Measurements from ENCODE around the gene GUK1. TPM values are rescaled to one million over a fixed set of nuclear protein-coding genes. Genes with fewer than 3 reads are reported as not detected.

Gene GUK1
- total and polyA plus RNA-seq, 2 experiments from 2014 or later: 87.5 to 121 TPM

DNA sequence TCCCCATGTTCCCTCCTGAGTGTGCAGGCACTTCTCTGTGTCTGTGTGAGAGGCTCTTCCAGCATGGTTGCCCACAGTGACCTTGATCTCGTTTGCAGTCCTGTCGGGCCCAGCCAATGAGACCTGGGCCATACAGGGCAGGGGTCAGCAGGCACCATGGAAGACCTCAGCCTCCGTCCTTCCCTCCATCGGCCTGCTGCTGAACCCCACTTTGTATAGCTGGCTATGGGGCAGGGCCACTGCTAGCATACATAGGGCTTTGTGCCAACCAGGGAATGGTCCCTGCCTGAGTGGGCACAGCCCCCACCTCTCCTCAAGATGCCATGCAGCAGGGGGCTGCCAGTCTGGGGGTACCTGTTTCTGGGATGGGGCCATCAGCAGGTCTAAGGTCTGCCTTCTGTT lies 40.7 kb upstream of the GUK1 start (continued):
- TF ChIP-seq, protein P1, sequence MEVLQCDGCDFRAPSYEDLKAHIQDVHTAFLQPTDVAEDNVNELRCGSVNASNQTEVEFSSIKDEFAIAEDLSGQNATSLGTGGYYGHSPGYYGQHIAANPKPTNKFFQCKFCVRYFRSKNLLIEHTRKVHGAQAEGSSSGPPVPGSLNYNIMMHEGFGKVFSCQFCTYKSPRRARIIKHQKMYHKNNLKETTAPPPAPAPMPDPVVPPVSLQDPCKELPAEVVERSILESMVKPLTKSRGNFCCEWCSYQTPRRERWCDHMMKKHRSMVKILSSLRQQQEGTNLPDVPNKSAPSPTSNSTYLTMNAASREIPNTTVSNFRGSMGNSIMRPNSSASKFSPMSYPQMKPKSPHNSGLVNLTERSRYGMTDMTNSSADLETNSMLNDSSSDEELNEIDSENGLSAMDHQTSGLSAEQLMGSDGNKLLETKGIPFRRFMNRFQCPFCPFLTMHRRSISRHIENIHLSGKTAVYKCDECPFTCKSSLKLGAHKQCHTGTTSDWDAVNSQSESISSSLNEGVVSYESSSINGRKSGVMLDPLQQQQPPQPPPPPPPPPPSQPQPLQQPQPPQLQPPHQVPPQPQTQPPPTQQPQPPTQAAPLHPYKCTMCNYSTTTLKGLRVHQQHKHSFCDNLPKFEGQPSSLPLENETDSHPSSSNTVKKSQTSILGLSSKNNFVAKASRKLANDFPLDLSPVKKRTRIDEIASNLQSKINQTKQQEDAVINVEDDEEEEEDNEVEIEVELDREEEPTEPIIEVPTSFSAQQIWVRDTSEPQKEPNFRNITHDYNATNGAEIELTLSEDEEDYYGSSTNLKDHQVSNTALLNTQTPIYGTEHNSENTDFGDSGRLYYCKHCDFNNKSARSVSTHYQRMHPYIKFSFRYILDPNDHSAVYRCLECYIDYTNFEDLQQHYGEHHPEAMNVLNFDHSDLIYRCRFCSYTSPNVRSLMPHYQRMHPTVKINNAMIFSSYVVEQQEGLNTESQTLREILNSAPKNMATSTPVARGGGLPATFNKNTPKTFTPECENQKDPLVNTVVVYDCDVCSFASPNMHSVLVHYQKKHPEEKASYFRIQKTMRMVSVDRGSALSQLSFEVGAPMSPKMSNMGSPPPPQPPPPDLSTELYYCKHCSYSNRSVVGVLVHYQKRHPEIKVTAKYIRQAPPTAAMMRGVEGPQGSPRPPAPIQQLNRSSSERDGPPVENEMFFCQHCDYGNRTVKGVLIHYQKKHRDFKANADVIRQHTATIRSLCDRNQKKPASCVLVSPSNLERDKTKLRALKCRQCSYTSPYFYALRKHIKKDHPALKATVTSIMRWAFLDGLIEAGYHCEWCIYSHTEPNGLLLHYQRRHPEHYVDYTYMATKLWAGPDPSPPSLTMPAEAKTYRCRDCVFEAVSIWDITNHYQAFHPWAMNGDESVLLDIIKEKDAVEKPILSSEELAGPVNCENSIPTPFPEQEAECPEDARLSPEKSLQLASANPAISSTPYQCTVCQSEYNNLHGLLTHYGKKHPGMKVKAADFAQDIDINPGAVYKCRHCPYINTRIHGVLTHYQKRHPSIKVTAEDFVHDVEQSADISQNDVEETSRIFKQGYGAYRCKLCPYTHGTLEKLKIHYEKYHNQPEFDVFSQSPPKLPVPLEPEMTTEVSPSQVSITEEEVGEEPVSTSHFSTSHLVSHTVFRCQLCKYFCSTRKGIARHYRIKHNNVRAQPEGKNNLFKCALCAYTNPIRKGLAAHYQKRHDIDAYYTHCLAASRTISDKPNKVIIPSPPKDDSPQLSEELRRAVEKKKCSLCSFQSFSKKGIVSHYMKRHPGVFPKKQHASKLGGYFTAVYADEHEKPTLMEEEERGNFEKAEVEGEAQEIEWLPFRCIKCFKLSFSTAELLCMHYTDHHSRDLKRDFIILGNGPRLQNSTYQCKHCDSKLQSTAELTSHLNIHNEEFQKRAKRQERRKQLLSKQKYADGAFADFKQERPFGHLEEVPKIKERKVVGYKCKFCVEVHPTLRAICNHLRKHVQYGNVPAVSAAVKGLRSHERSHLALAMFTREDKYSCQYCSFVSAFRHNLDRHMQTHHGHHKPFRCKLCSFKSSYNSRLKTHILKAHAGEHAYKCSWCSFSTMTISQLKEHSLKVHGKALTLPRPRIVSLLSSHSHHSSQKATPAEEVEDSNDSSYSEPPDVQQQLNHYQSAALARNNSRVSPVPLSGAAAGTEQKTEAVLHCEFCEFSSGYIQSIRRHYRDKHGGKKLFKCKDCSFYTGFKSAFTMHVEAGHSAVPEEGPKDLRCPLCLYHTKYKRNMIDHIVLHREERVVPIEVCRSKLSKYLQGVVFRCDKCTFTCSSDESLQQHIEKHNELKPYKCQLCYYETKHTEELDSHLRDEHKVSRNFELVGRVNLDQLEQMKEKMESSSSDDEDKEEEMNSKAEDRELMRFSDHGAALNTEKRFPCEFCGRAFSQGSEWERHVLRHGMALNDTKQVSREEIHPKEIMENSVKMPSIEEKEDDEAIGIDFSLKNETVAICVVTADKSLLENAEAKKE (CRISPR knock-in tag; IDR thresholded peaks at IDR 0.05): no peak
- TF ChIP-seq, protein P2, sequence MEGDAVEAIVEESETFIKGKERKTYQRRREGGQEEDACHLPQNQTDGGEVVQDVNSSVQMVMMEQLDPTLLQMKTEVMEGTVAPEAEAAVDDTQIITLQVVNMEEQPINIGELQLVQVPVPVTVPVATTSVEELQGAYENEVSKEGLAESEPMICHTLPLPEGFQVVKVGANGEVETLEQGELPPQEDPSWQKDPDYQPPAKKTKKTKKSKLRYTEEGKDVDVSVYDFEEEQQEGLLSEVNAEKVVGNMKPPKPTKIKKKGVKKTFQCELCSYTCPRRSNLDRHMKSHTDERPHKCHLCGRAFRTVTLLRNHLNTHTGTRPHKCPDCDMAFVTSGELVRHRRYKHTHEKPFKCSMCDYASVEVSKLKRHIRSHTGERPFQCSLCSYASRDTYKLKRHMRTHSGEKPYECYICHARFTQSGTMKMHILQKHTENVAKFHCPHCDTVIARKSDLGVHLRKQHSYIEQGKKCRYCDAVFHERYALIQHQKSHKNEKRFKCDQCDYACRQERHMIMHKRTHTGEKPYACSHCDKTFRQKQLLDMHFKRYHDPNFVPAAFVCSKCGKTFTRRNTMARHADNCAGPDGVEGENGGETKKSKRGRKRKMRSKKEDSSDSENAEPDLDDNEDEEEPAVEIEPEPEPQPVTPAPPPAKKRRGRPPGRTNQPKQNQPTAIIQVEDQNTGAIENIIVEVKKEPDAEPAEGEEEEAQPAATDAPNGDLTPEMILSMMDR (conservative IDR thresholded peaks at IDR 0.05; ENCODE audit: low read depth in 2 of 2): no peak
- TF ChIP-seq ZNF331 (CRISPR knock-in tag; IDR thresholded peaks at IDR 0.05; ENCODE audit: low read depth) (no peak), NANOG (IDR thresholded peaks at IDR 0.05; ENCODE audit: borderline replicate concordance) (no peak)

GRCh38 chr1:228100822-228101613 lies 39.1 kb upstream of the GUK1 start:
- H3K4me3 ChIP-seq: no peak overlapping the region
- Mint-ChIP-seq H3K27me3 (ENCODE audit: insufficient read depth, low read depth, poor library complexity) (peaks cover 23% of the 10 kb centered on the region), H3K27ac (no peak overlapping the region), H3K4me1 (peaks cover 8% of the 10 kb centered on the region; the same call in 1 of the 3 replicates), H3K9me3 (no peaks in the 10 kb centered on the region; the same call in 2 of the 3 replicates), H3K4me3 (peak overlapping the region; percentile 92), H3K36me3 (ENCODE audit: low read depth) (peaks cover 41% of the 10 kb centered on the region)
- H3K36me3 ChIP-seq (ENCODE audit: insufficient read depth): peaks cover 3% of the 10 kb centered on the region; the same call in 1 of the 2 replicates
- no peak for ATAC-seq
- H3K27ac ChIP-seq (ENCODE audit: low read depth): no peak overlapping the region
- 0 out of 2 replicates have a peak, but pooled peaks cover 3% of the 10 kb centered on the region for H3K4me1 ChIP-seq (ENCODE audit: insufficient read depth)
- H3K9me2 ChIP-seq (ENCODE audit: insufficient read depth): no peaks in the 10 kb centered on the region
- H3K27me3 ChIP-seq (ENCODE audit: insufficient read depth): no peaks in the 10 kb centered on the region
- 0 out of 2 replicates have a peak, but pooled peaks cover 2% of the 10 kb centered on the region for H3F3A ChIP-seq (replicated peaks; ENCODE audit: low read depth)
- no peak overlapping the region for H2AFZ ChIP-seq
- peaks cover 7% of the 10 kb centered on the region; the same call in 1 of the 2 replicates for H4K20me1 ChIP-seq (replicated peaks; ENCODE audit: insufficient read depth)
- peak overlapping the region; percentile 86; the same call in 1 of the 2 replicates for H3K4me2 ChIP-seq
- H3K79me2 ChIP-seq (replicated peaks; ENCODE audit: insufficient read depth): peaks cover 9% of the 10 kb centered on the region
- no peak for DNase-seq (ENCODE audit: low spot score)
- no peak for TF ChIP-seq ETS1 (IDR thresholded peaks at IDR 0.05)
- no peak for TF ChIP-seq ZNF114 (CRISPR knock-in tag; IDR thresholded peaks at IDR 0.05)
- no peak for TF ChIP-seq EZH2phosphoT487 (IDR thresholded peaks at IDR 0.05; ENCODE audit: unreplicated experiment)
- no peak for TF ChIP-seq REST (IDR thresholded peaks at IDR 0.05; ENCODE audit: unreplicated experiment)
- TF ChIP-seq NANOG (IDR thresholded peaks at IDR 0.05; ENCODE audit: borderline replicate concordance): no peak
- TF ChIP-seq EZH2 (IDR thresholded peaks at IDR 0.05; ENCODE audit: low read depth, unreplicated experiment): no peak

Measured in GM23338 (cell line).